ENCODE measurements around the gene TULP3. TPM values are rescaled to one million over a fixed set of nuclear protein-coding genes. Genes with fewer than 3 reads are reported as not detected.

The TULP3 gene
- total RNA-seq, 1 donor, result 43.4 TPM

- DNase-seq (ENCODE audit: insufficient read length, low spot score, missing footprints), result peak; percentile 72
- Histone ChIP-seq H3K9me3 (ENCODE audit: low read depth, low read length) (no peaks in the 10 kb centered on the region), H2AFZ (ENCODE audit: low read length) (peak overlapping the region; percentile 93), H3K27ac (ENCODE audit: low read depth, low read length) (peak overlapping the region; percentile 58), H3K27me3 (ENCODE audit: insufficient read depth, low read length) (no peaks in the 10 kb centered on the region), H3K36me3 (ENCODE audit: insufficient read depth, low read length) (no peaks in the 10 kb centered on the region), H3K79me2 (ENCODE audit: insufficient read depth, low read length) (no peaks in the 10 kb centered on the region), H3K4me2 (ENCODE audit: insufficient read depth, low read length) (peak overlapping the region; percentile 51), H3K4me1 (ENCODE audit: insufficient read depth, low read length) (peaks cover 21% of the 10 kb centered on the region), H3K4me3 (ENCODE audit: insufficient read depth, low read length) (no peak overlapping the region), H4K20me1 (ENCODE audit: insufficient read depth, low read length) (no peaks in the 10 kb centered on the region)
- TF ChIP-seq CTCF (IDR thresholded peaks at IDR 0.05; ENCODE audit: extremely low read depth, low read depth, low read length), result no peak
Measured at GRCh38 chr12:2844786-2845185, 45.9 kb upstream of the TULP3 start.

- peak overlapping the region; percentile 51 for H3K4me2 ChIP-seq (ENCODE audit: insufficient read depth, low read length)
Measured at GRCh38 chr12:2845280-2845679, 45.4 kb upstream of the TULP3 start.

GRCh38 chr12:2851931-2852330 lies 38.8 kb upstream of the TULP3 start:
- no peak for DNase-seq (ENCODE audit: insufficient read length, low spot score, missing footprints)
- Histone ChIP-seq H3K79me2 (ENCODE audit: insufficient read depth, low read length) (no peaks in the 10 kb centered on the region), H3K27ac (ENCODE audit: low read depth, low read length) (no peak overlapping the region), H2AFZ (ENCODE audit: low read length) (no peak overlapping the region), H3K36me3 (ENCODE audit: insufficient read depth, low read length) (no peaks in the 10 kb centered on the region), H4K20me1 (ENCODE audit: insufficient read depth, low read length) (no peaks in the 10 kb centered on the region), H3K4me3 (ENCODE audit: insufficient read depth, low read length) (no peak overlapping the region), H3K9me3 (ENCODE audit: low read depth, low read length) (no peaks in the 10 kb centered on the region), H3K4me1 (ENCODE audit: insufficient read depth, low read length) (peaks cover 10% of the 10 kb centered on the region), H3K4me2 (ENCODE audit: insufficient read depth, low read length) (no peak overlapping the region), H3K27me3 (ENCODE audit: insufficient read depth, low read length) (no peaks in the 10 kb centered on the region)
- no peak for TF ChIP-seq CTCF (IDR thresholded peaks at IDR 0.05; ENCODE audit: extremely low read depth, low read depth, low read length)

More at GRCh38 chr12:2845280-2845679, 45.4 kb upstream of the TULP3 start:
- peaks cover 25% of the 10 kb centered on the region for H3K4me1 ChIP-seq (ENCODE audit: insufficient read depth, low read length)
- no peaks in the 10 kb centered on the region for H3K36me3 ChIP-seq (ENCODE audit: insufficient read depth, low read length)
- H3K27me3 ChIP-seq (ENCODE audit: insufficient read depth, low read length), result no peaks in the 10 kb centered on the region
- no peaks in the 10 kb centered on the region for H3K9me3 ChIP-seq (ENCODE audit: low read depth, low read length)
- H3K4me3 ChIP-seq (ENCODE audit: insufficient read depth, low read length), result peak overlapping the region; percentile 33
- DNase-seq (ENCODE audit: insufficient read length, low spot score, missing footprints), result peak; percentile 90
- no peaks in the 10 kb centered on the region for H4K20me1 ChIP-seq (ENCODE audit: insufficient read depth, low read length)
- no peaks in the 10 kb centered on the region for H3K79me2 ChIP-seq (ENCODE audit: insufficient read depth, low read length)
- peak overlapping the region; percentile 58 for H3K27ac ChIP-seq (ENCODE audit: low read depth, low read length)
- H2AFZ ChIP-seq (ENCODE audit: low read length), result peak overlapping the region; percentile 93
- TF ChIP-seq CTCF (IDR thresholded peaks at IDR 0.05; ENCODE audit: extremely low read depth, low read depth, low read length), result no peak

GRCh38 chr12:2853626-2854025 lies 37.1 kb upstream of the TULP3 start:
- H3K36me3 ChIP-seq (ENCODE audit: insufficient read depth, low read length), result no peaks in the 10 kb centered on the region
- peak overlapping the region; percentile 12 for H3K4me2 ChIP-seq (ENCODE audit: insufficient read depth, low read length)
- H2AFZ ChIP-seq (ENCODE audit: low read length), result no peak overlapping the region
- no peaks in the 10 kb centered on the region for H3K9me3 ChIP-seq (ENCODE audit: low read depth, low read length)
- no peaks in the 10 kb centered on the region for H3K27me3 ChIP-seq (ENCODE audit: insufficient read depth, low read length)
- H3K79me2 ChIP-seq (ENCODE audit: insufficient read depth, low read length), result no peaks in the 10 kb centered on the region
- DNase-seq (ENCODE audit: insufficient read length, low spot score, missing footprints), result peak; percentile 97
- H3K4me1 ChIP-seq (ENCODE audit: insufficient read depth, low read length), result peaks cover 10% of the 10 kb centered on the region
- TF ChIP-seq CTCF (IDR thresholded peaks at IDR 0.05; ENCODE audit: extremely low read depth, low read depth, low read length), result peak; percentile 91
- H4K20me1 ChIP-seq (ENCODE audit: insufficient read depth, low read length), result no peaks in the 10 kb centered on the region
- no peak overlapping the region for H3K4me3 ChIP-seq (ENCODE audit: insufficient read depth, low read length)
- H3K27ac ChIP-seq (ENCODE audit: low read depth, low read length), result no peak overlapping the region

Data from osteoblast (primary cell).